Neuron (in vitro differentiated cells): ENCODE results near the gene DDR2.
"Not testable (repeated sequence)": the region's sequence is repeated elsewhere in the genome, so short reads cannot be mapped to it uniquely, and the experiment has no call there.

Experiments
- H2AFZ ChIP-seq: one replicate; pipeline ENCODE4 v1.6.1; 2013; ENCODE audit warnings: low read depth, mild to moderate bottlenecking, inconsistent platforms, low read length, moderate library complexity
- H3K27me3 ChIP-seq: one replicate; pipeline ENCODE4 v1.6.1; 2013; ENCODE audit warnings: low read length; ENCODE audit not compliant: insufficient read depth
- H3K36me3 ChIP-seq: one replicate; pipeline ENCODE4 v1.6.1; 2013; ENCODE audit warnings: low read length; ENCODE audit not compliant: insufficient read depth
- H3K4me1 ChIP-seq: one replicate; pipeline ENCODE4 v1.6.1; 2013; ENCODE audit warnings: low read length; ENCODE audit not compliant: insufficient read depth
- H3K4me3 ChIP-seq: 2 replicates; pipeline ENCODE4 v1.5.1; 2013; ENCODE audit warnings: mild to moderate bottlenecking, low read length, moderate library complexity
- H3K9me3 ChIP-seq: one replicate; pipeline ENCODE4 v1.6.1; 2013; ENCODE audit warnings: low read length

DDR2 gene

GRCh38 chr1:162632217-162632666 is at the start of gene DDR2:
DDR2 (plus strand) TSS chr1:162632464; CDS start chr1:162719064, 86,600 bp downstream.
- H3K4me1 ChIP-seq: no peaks in the 10 kb centered on the region
- no peaks in the 10 kb centered on the region for H3K9me3 ChIP-seq
- H3K4me3 ChIP-seq: no peak within 1 kb of the TSS
- H2AFZ ChIP-seq: no peak within 1 kb of the TSS
- H3K36me3 ChIP-seq: no peaks in the 10 kb centered on the region
- no peaks in the 10 kb centered on the region for H3K27me3 ChIP-seq

GRCh38 chr1:162582901-162583300 is 49.4 kb upstream of the DDR2 start:
- H3K36me3 ChIP-seq: peaks cover 43% of the 10 kb centered on the region
- H3K27me3 ChIP-seq, H3K9me3 ChIP-seq, H3K4me3 ChIP-seq, H3K4me1 ChIP-seq, H2AFZ ChIP-seq: not testable (repeated sequence)

- not testable (repeated sequence) for H3K4me1 ChIP-seq, H3K9me3 ChIP-seq, H2AFZ ChIP-seq, H3K4me3 ChIP-seq, H3K27me3 ChIP-seq
- H3K36me3 ChIP-seq: peaks cover 45% of the 10 kb centered on the region
These were observed 47.2 kb upstream of the DDR2 start for GRCh38 chr1:162585101-162585500.

GRCh38 chr1:162587347-162587746 is 44.9 kb upstream of the DDR2 start:
- Histone ChIP-seq H2AFZ (no peak overlapping the region), H3K9me3 (no peaks in the 10 kb centered on the region), H3K27me3 (no peaks in the 10 kb centered on the region), H3K4me1 (no peaks in the 10 kb centered on the region), H3K4me3 (no peak overlapping the region), H3K36me3 (peaks cover 35% of the 10 kb centered on the region)

- H3K4me1 ChIP-seq: no peaks in the 10 kb centered on the region
- no peak overlapping the region for H3K4me3 ChIP-seq
- H3K9me3 ChIP-seq: no peaks in the 10 kb centered on the region
- no peaks in the 10 kb centered on the region for H3K27me3 ChIP-seq
- H2AFZ ChIP-seq: no peak overlapping the region
- H3K36me3 ChIP-seq: peaks cover 36% of the 10 kb centered on the region
These were observed 44.5 kb upstream of the DDR2 start for GRCh38 chr1:162587761-162588260.

GRCh38 chr1:162590101-162590500 is 42.2 kb upstream of the DDR2 start:
- H3K9me3 ChIP-seq: no peaks in the 10 kb centered on the region
- H3K4me3 ChIP-seq: no peak overlapping the region
- H3K36me3 ChIP-seq: peaks cover 38% of the 10 kb centered on the region
- no peaks in the 10 kb centered on the region for H3K27me3 ChIP-seq
- no peaks in the 10 kb centered on the region for H3K4me1 ChIP-seq
- H2AFZ ChIP-seq: no peak overlapping the region

- H2AFZ ChIP-seq: no peak overlapping the region
- no peaks in the 10 kb centered on the region for H3K27me3 ChIP-seq
- H3K36me3 ChIP-seq: peaks cover 37% of the 10 kb centered on the region
- H3K9me3 ChIP-seq: no peaks in the 10 kb centered on the region
- H3K4me1 ChIP-seq: no peaks in the 10 kb centered on the region
- H3K4me3 ChIP-seq: no peak overlapping the region
These were observed 41.6 kb upstream of the DDR2 start for GRCh38 chr1:162590686-162591085.

GRCh38 chr1:162596514-162597170 is 35.6 kb upstream of the DDR2 start:
- Histone ChIP-seq H3K9me3 (no peaks in the 10 kb centered on the region), H3K36me3 (peaks cover 38% of the 10 kb centered on the region), H3K4me1 (no peaks in the 10 kb centered on the region), H2AFZ (no peak overlapping the region), H3K4me3 (no peak overlapping the region), H3K27me3 (no peaks in the 10 kb centered on the region)

GRCh38 chr1:162599451-162599850 is 32.8 kb upstream of the DDR2 start:
- peaks cover 29% of the 10 kb centered on the region for H3K36me3 ChIP-seq
- H3K4me3 ChIP-seq: no peak overlapping the region
- no peak overlapping the region for H2AFZ ChIP-seq
- no peaks in the 10 kb centered on the region for H3K9me3 ChIP-seq
- H3K4me1 ChIP-seq: no peaks in the 10 kb centered on the region
- H3K27me3 ChIP-seq: no peaks in the 10 kb centered on the region

GRCh38 chr1:162603117-162603516 is 29.1 kb upstream of the DDR2 start:
- not testable (repeated sequence) for H3K9me3 ChIP-seq, H2AFZ ChIP-seq, H3K4me3 ChIP-seq, H3K27me3 ChIP-seq, H3K4me1 ChIP-seq
- H3K36me3 ChIP-seq: peaks cover 20% of the 10 kb centered on the region

GRCh38 chr1:162605225-162605927 is 26.9 kb upstream of the DDR2 start:
- Histone ChIP-seq H3K9me3 (no peaks in the 10 kb centered on the region), H3K4me1 (no peaks in the 10 kb centered on the region), H3K4me3 (no peak overlapping the region), H3K27me3 (no peaks in the 10 kb centered on the region), H3K36me3 (peaks cover 13% of the 10 kb centered on the region), H2AFZ (no peak overlapping the region)

GRCh38 chr1:162609306-162609705 is 23.0 kb upstream of the DDR2 start:
- Histone ChIP-seq H2AFZ (no peak overlapping the region), H3K27me3 (no peaks in the 10 kb centered on the region), H3K4me3 (no peak overlapping the region), H3K36me3 (peaks cover 3% of the 10 kb centered on the region), H3K9me3 (no peaks in the 10 kb centered on the region), H3K4me1 (peaks cover 8% of the 10 kb centered on the region)

GRCh38 chr1:162612606-162613400 is 19.5 kb upstream of the DDR2 start:
- Histone ChIP-seq H3K36me3 (peaks cover 3% of the 10 kb centered on the region), H2AFZ (no peak overlapping the region), H3K9me3 (peaks cover 6% of the 10 kb centered on the region), H3K4me3 (no peak overlapping the region), H3K27me3 (no peaks in the 10 kb centered on the region), H3K4me1 (peaks cover 8% of the 10 kb centered on the region)
